Right lung (tissue), 5 donors: ENCODE results near the gene GLT6D1. TPM values are rescaled to one million over a fixed set of nuclear protein-coding genes. Genes with fewer than 3 reads are reported as not detected.
"Not testable (repeated sequence)": the region's sequence is repeated elsewhere in the genome, so short reads cannot be mapped to it uniquely, and the experiment has no call there.

ENCODE experiments used
- DNase-seq, 2 donors: peaks; one replicate each; pipeline ENCODE4 v3.0.0-alpha.2; 2013
- polyA plus RNA-seq, 5 donors: library from polyadenylated mRNA; unstranded; fragments of 120-200 nt; gene quantifications; one replicate each; pipeline versions ENCODE4 v1.2.1 to v1.2.3, GENCODE V29; 2013; ENCODE audit warnings: inconsistent platforms in 1 of 5, low replicate concordance in 1 of 5; ENCODE audit not compliant: insufficient read length in 5 of 5, insufficient read depth in 1 of 5

GLT6D1 gene
- polyA plus RNA-seq, 5 donors = not detected

DNA sequence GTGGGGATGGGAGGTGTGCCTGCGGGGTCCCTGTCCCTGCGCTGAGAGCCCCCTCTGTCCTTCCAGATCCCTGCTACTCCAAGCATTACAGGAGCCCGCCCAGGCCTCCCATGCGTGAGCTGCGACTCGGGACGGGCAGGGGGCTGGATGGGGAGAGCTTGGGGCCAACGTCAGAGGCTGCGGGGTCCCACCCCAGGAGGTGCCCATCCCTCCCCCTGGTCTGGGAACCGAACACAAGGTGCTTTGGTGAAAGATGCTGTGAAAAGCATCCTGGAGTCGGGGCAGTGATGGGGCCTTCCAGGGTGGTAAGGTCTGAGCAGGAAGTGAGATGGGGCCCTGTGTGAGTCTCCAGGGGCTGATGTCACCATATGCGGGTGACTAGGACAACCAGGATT, 26.5 kb upstream of the GLT6D1 start:
- no peak for DNase-seq

DNA sequence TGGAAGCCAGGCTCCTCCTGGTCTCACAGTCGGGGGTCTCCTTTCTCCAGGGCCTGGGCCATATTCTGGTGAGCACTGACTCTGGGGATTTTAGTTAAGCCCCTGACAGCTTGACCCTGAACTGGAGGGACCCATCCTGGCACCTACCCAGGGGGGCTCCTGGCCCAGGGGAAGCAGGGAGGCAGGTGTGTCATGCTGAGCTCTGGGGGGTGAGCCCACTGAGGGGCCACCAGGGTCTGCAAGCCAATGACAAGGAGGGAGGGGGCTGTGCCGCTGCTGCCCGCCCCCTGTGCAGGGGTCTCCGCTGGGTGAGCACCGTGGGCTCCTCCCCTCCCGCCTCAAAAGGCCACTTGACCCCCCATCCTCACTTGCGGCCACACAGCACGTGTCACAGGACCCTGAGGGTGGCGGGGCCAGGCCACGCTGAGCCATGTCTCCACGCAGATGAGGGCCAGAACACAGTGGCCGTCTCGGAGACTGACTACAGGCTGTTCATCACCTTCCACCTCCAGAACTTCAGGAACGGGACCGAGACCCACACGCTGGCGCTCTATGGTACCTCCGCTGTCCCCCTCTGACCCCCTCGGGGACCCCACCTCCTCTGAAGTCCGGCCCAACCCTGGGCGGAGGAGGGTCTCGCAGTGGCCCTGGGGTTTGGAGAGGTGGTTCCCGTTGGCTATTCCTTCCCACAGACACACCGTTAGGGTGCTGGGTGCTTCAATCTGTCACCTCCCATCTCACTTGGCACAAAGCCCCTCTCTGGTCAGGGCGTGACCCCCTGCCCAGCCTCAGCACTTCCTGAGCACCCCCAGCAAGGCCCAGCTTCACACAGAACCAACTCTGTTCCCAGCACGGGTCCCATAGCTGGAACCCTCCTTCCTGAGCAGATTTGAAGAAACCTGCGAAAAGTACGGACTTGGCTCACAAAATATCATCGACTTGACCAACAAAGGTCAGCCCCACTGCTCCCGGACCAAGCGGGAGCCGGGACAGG, 25.8 kb upstream of the GLT6D1 start:
- no peak for DNase-seq

DNA sequence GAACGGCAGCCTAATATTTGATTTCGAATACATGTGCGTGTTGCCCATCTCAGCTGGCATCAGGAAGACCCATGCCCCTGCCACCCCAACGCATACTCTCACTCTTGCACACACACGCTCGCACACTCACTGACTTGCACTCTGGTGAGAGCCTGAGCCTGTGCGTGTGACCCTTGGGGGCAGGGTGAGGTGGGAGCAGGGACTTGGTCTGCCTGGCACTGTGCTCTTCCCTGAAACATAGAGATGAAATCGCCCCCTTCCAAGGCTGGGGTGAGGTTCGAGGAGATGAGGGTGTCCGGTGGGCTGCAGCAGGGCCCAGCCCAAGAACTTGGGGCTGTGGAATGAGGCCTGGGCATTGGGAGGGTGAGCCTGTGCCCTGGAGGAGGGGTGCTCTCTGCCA, 24.9 kb upstream of the GLT6D1 start:
- DNase-seq = no peak

DNA sequence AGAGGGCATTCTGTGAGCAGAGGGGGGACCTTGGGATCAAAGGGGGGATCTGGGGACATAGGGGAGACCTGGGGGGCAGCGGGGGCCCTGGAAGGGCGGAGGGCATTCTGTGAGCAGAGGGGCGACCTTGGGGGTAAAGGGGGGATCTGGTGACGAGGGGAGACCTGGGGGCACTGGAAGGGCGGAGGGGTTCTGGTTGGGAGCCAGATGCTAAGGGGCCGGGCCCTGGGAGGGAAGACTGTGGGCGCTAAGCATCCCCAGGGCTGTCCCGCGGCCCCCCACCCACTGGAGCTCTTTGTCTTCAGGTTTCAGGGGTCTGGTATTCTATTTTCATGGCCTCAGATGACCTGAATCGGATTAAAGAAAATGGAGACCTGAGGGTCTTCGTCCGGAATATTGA, 24.5 kb upstream of the GLT6D1 start:
- no peak for DNase-seq

DNA sequence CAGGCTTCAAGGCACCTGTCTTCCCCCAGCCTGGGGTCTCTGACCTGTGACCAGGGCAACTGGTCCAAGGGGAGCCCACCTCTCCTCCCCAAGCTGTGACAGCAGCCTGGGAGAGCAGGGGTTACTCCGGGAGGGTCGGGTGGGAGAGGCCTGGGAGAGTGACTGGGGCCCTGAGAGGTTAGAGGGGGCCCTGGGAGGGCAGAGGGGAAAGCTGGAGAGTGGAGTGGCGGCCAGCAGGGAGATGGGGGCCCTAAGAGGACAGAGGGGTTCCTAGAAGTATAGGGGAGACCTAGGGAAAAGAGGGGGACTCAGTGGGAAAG, 24.1 kb upstream of the GLT6D1 start:
- no peak for DNase-seq

DNA sequence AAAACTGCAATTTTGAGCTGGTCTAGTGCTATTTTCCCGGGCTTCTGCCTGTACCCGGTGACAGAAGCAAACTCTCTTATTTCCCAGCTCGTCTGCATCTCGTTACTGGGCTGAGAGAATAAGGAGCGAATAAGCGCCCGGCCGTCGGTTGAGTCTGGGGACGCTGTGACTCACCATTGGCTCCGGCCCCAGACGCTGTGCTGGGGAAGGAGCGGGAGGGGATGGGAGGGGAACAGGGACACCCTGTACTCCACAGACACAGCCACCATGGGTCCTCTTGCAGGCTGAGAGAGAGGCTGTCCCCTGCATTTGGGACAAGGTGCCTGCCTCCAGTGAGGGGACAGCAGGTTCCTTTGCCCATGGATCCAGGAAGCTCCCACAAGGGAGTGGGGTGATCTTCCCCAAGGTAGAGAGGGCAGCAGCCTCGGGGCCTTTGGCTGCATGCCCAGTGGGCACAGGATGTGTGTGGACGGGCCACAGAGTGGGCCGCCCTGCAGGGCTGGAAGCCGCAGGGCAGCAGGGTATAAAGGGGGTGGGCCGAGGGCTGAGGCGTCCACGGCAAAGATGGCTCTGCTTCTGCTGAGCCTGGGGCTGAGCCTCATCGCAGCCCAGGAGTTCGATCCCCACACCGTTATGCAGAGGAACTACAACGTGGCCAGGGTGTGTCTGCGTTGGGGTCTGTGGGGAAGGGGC, 23.6 kb upstream of the GLT6D1 start, which contains the start of gene LCN9:
TSS of gene LCN9 (plus strand) at position 552 of the 693 bp plus-strand sequence. CDS start at position 565, 13 bp downstream.
- DNase-seq = no peak

DNA sequence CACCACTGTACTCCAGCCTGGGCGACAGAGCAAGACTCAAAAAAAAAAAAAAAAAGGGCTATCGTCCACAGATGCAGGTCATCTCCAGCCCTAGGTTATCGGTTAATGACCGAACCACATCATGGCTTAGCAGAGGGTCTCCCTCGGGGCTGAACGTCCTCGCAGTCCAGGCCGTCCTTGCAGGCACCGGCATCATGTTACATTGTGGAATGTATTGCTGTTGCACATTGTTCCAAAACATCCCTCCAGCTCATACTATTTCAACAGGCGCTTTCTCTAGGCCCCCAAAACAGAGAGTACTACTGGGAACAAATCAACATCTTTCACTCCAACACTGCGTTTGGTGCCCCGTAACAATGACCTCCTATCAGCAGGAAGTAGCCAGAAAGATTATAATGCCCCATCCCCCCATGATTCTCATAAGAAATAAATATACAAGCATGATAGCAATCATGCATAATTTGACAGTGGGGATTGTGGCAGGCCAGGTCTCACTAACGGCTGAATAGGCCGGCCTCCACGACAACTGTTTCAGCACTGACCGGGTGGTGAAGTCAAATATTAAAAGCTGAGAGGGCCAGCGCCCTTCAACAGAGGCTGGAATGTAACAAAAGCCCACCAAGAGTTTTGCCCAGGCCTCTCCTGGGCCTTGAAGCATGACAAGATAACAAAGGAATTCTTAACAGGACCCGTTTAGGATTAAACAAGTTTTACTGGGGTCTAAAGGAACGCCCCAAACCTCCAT, 22.6 kb upstream of the GLT6D1 start:
- no peak for DNase-seq

DNA sequence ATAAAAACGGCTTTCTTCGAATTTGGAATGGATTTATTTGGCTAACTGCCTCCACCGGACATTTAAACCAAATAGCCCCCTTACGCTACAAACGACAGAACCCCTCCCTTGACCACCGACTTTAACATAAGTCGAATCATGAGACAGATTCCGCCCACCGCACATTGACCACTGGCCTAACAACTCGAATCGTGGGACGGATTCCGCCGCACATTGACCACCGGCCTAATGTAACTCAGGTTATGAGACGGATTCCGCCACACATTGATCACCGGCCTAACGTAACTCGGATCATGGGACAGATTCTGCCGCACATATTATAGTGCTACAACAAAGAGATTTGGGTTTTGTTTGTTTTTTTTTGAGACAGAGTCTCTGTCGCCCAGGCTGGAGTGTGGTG, 21.1 kb upstream of the GLT6D1 start:
- DNase-seq = no peak

DNA sequence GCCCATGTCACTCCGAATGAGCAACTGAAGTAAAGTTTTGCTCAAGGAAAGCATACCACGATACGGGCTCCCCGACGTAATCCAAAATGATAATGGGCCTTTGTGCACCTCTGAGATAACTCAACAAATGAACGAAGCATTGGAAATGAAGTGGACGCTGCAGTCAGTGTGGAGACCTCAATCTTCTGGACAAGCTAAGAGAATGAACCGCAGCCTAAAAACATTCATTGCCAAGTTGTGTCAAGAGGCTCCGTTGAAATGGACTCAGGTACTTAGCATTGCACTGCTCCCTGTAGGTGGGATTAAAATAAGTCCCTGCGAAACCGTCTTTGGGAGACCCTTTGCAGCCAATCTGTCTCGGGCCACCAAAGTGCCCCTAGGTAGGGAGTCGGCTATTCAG, 19.9 kb upstream of the GLT6D1 start:
- DNase-seq = no peak

DNA sequence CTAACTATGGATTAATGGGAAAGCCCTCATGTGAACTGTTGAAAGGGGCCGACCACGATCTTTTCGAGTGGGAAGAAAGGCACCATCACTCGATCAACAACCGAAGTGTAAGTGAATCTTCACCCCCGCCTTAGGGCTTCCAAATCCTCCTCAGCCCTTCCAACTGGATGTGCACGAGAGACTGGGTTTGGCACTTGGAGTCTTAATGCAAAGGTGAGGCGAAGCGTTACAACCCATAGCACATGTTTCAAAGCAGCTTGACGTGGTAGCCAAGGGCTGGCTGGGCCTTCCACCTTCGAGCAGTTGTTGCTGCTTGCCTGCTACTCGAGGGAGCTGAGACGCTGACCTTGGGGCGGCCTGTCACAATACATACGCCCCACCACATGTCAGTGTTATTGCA, 18.1 kb upstream of the GLT6D1 start:
- no peak for DNase-seq

DNA sequence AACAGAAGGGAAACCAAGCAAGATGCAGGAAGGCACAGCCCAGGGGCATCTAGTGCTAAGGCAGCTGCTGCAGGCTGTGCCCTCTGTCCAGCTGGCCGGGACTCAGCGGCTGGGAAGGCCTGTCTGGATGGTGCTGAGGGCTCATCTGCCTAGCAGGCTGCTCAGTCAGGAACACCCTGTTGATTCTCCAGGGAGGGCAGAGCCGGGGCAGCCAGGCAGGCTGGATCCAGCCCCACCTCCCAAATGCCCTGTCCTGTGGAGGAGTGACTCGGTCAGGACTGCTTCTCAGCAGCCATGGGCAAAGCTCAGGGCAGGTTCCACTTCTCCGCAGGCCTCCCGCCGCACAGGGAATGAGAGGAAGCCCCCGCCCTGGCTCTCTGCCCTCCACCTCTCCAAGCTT, 16.0 kb upstream of the GLT6D1 start:
- DNase-seq = no peak

DNA sequence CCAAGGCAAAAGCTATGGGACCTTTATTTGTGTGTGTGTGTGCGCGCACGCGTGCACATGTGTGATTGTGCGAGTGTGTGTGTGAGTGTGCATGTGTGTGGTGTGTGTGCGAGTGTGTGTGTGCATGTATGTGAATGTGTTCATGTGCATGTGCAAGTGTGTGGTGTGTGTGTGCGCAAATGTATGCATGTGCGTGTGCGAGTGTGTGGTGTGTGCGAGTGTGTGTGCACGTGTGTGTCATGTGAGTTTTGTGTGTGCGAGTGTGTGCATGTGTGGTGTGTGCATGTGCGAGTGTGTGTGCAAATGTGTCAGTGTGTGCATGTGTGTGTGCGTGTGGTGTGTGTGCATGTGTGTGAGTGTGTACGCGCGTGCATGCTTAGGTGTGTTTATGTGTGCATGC, 11.1 kb upstream of the GLT6D1 start:
- no peak for DNase-seq

DNA sequence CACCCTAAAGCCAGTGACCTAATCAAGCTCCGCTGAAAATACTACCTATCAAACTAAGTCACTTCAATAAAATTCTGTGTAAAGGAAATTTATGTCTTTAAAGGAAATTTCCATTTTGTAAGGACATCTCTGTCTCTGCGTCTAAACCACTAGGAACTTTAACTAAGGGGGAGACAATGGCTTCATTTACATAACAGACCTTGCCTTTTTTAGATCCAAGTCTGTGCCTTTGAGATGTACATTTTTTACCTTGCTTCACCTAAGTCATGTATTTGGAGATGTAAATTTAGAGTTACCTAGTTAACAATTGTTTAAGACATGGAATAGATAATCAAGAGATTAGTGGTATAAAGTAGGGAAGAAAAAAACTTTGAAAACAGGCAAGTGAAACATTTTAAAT, 10.2 kb upstream of the GLT6D1 start:
- DNase-seq = no peak

DNA sequence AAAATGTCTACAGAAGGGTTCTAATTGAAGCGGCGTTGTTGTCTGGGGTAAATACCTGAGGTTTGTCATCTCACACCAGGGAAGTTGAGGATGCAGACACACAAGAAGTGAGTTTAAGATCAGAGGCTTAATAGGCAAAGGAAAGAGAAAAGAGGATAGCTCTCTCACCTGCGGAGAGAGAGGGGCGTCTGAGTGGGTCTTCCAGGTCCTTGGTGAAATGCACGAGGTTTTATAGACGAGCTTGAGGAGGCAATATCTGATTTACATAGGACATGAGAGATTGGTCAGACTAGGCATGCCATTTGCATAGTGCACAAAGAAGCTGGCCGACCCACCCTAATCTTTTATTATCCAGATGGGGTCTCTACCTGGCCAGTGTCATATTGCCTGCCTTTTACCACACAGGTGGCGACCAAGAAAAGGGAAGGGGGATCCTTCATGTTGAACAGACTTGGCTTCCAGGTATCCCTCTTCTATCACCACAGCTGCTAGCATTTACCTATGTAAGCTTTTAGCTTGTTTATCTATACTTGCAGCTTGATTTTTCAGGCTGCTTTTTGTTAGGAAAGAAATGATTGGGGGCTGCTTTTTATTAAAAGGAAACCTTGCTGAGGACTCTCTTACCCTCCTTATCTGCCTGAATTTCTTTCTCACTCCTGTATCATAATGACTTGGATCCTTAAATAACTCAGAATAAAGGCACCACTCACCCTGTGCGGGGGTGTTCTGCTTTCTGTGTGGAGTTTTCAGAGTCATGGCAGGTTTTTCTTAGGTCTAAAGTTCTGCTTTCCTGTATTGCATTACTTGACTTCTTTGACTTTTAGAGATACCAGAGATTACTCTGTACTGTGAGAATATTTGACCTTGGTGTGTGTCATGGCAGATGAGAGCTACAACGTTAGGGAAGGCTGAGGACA, 9.4 kb upstream of the GLT6D1 start:
- no peak for DNase-seq

DNA sequence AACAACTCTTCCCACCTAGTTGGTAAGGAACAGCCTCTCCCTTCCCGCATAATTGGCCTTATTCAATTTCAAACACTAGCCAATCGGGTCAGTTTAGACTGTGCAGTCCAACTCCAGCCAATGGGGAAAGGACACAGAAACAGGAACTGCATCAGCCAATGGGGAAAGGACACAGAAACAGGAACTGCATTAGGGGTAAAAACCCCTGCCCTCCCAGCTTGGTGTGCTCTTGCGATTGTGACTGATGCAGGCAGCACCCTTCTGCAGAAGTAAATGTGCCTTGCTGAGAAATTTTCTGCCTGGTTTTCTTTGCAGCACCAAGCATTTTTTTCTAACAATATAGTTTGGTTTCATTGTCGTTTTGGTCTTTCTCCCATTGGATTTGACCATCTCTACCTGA, 8.5 kb upstream of the GLT6D1 start:
- DNase-seq = no peak

DNA sequence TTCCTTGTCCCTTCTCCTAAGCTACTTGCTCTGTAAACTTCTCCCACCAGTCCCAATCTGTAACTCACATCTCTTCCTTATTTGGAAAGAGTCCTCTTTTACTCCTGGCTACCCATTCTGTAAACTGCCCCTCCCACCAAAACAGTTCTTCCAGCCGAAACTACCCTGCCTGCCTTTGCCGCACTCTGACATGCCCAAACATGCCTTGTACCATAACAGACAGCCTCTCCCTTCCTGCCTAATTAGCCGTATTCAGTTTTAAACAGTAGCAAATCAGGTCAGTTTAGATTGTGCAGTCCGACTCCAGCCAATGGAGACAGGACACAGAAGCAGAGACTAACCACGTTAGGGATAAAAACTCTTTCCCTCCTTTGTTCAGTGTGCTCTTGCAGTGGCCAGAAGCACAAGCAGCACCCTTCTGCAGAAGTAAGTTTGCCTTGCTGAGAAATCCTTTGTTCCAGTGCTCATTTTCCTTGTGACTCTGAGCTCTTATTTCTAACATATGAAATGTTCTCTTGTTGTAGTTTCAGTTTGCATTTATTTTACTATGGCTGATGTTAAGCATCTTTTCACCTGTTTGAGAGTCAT, 5.4 kb upstream of the GLT6D1 start:
- no peak for DNase-seq

DNA sequence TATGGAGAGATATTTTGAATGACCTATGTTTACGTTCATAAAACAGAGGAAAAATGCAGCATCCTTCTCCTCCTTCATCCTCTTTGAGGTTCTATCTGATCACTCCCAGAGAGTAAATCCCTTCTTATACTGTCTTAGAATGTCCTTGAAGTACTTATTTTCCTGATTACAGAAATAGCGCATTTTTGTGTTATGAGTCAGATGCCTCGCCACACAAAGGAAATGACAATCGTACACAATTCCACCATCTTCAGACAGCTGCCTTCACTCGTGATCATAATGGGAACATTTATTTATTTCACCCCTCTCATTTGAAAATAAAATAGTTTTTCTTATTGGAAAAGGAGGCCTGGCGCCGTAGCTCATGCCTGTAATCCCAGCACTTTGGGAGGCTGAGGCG, 2.4 kb upstream of the GLT6D1 start:
- DNase-seq = no peak

DNA sequence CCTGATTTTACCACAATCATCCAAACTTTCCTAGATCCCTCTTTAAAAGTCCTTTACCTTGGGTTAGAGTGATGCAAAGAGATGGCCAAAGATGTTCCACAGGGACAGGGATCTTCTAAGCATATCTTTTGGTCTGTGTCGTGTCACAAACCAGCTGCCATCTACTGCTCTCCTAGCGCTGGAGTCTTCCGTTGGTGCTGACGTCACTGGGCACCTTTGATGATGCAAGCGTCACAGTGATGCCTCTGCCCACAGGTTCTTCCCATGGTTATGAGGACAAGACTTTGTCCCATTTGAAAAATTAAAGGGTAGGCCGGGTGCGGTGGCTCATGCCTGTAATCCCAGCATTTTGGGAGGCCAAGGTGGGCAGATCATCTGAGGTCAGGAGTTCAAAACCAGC, 1.7 kb upstream of the GLT6D1 start:
- DNase-seq = no peak

DNA sequence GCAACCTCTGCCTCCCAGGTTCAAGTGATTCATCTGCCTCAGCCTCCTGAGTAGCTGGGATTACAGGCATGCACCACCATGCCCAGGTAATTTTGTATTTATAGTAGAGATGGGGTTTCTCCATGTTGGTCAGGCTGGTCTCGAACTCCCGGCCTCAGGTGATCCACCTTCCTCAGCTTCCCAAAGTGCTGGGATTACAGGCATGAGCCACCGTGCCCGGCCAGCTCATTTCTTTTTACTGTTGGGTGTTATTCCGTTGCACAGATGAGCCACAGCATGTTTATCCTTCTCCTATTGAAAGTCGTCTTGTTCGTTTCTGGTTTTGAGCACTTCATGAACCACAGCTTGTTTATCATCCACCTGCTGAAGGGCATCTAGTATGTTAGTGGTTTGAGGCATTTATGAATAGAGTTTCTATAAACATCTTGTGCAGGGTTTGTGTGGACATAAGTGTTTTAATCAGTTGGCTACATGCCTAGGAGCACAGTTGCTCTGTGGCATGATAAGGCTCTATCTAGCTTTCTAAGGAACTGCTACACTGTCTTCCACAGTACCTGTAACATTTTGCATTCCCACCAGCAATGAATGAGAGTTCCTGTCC, 2.3 kb downstream of the GLT6D1 start:
- not testable (repeated sequence) for DNase-seq

DNA sequence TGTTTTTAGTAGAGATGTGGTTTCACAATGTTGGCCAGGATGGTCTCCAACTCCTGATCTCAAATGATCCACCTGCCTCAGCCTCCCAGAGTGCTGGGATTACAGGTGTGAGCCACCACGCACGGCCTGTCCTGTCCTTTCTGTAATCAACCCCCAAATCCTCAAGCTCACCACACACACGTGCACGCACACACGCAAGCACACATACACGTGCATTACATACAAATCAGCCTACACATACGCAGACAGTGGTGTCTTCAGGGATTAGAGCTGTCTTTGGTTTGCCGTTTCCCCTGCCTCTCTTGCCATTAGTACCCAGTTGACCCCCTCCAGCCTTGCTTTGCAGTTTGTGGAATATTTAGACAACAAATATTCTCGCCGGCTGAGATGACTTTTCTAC, 6.5 kb downstream of the GLT6D1 start:
- DNase-seq = no peak

DNA sequence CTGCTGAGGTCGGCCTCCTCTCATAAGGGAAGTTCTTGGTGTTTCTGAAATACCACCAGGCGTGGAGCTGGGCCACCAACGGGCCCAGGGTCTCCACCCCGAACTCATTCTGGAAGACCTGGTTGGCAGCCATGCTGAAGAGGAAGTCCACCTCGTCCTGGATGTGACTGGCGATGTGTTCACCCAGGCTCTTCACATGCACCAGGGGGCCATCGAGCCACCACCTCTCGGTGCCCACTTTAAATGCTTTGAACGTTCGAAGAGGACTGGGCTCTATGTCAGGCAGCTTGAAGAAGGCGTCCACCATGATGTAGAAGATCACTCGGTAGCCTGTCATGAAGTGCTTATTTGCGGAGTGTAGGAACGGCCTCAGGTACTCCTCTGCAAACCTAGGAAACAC, 15.1 kb downstream of the GLT6D1 start:
- no peak for DNase-seq
